Fibroblast of skin of abdomen (primary cell): ENCODE results near the gene AP1G2.
"Not testable (repeated sequence)": the region's sequence is repeated elsewhere in the genome, so short reads cannot be mapped to it uniquely, and the experiment has no call there.

ENCODE experiments used
- DNase-seq: peaks from one replicate; pipeline ENCODE4 v3.0.0-alpha.2; 2013

The AP1G2 gene

GRCh38 chr14:23600322-23600707, 32.7 kb upstream of the AP1G2 start:
- no peak for DNase-seq

DNA sequence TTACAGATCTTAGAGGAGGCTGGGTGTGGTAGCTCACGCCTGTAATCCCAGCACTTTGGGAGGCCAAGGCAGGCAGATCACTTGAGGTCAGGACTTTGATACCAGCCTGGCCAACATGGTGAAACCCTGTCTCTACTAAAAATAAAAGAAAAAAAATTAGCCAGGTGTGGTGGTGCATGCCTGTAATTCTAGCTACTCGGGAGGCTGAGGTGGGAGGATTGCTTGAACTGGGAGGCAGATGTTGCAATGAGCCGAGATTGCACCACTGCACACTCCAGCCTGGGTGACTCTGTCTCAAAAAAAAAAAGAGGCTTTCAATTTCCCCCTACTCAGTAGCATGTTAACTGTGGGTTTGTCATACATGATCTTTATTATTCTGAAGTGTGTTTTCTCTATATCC, 26.6 kb upstream of the AP1G2 start:
- DNase-seq, result not testable (repeated sequence)

DNA sequence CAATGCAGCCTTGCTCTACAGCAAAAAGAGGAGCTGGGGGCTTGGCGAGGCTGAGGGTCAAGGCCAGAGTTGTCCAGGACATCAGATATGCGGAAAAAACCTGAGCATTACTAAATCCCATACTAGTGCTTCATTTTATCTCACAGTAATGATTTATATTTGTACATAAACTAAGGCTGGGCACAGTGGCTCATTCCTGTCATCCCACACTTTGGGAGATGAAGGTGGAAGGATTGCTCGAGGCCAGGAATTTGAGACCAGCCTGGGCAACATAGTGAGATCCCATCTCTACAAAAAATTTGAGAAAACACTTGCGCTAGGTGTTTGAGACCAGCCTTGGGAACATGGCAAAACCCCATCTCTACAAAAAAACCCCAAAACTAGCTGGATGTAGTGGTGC, 22.6 kb upstream of the AP1G2 start:
- DNase-seq, result no peak

- no peak for DNase-seq
These were observed 22.0 kb upstream of the AP1G2 start for GRCh38 chr14:23589606-23590005.

- peak; percentile 86 for DNase-seq
These were observed 21.4 kb upstream of the AP1G2 start for GRCh38 chr14:23588884-23589598.

DNA sequence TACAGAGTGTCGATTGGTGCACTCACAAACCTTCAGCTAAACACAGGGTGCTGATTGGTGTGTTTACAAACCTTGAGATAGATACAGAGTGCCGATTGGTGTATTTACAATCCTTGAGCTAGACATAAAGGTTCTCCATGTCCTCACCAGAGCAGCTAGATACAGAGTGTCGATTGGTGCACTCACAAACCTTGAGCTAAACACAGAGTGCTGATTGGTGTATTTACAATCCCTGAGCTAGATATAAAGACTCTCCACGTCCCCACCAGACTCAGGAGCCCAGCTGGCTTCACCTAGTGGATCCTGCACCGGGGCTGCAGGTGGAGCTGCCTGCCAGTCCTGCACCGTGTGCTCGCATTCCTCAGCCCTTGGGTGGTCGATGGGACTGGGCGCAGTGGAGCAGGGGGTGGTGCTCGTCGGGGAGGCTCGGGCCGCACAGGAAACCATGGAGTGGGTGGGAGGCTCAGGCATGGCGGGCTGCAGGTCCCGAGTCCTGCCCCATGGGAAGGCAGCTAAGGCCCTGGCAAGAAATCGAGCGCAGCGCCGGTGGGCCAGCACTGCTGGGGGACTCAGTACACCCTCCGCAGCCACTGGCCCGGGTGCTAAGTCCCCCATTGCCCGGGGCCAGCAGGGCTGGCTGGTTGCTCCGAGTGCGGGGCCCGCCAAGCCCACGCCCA, 17.1 kb upstream of the AP1G2 start:
- DNase-seq, result not testable (repeated sequence)

GRCh38 chr14:23583761-23584526, 16.4 kb upstream of the AP1G2 start:
- DNase-seq, result not testable (repeated sequence)

DNA sequence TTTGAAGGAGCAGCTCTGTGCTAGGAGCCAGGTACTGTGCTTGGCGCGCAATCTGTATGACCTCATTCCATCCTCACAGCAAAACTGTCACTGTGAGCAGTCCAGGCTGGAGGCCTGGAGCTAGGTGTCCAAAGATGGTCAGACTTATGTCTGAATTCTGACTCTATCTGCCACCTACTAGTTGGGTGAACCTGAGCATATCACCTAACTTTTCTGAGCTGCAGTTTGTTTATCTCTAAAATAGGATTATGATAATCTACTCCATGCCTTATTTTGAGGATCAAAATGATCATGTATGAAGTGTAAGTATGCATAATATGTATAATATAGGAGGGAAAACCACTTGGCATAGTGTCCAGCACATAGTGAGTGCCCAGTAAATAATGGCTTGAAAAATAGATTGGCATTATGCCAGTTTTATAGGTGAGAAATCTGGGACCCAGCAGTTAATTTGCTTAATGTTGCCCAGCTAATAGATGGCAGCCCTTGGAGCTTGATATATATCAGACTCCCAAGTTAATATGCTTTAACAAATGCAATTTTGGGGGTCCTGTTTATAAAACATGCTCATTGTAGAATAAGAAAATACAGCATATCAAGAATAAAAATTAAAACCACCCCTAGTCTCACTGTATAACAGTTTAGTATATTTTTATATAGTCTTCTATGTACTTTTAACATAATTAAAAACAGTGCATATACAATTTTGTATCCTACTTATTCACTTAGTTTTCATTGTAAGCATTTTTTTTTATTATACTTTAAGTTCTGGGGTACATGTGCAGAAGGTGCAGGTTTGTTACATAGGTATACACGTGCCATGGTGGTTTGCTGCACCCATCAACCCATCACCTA, 15.5 kb upstream of the AP1G2 start:
- no peak for DNase-seq

- DNase-seq, result no peak
These were observed 13.3 kb upstream of the AP1G2 start for GRCh38 chr14:23580948-23581281.

- DNase-seq, result no peak
These were observed 12.7 kb upstream of the AP1G2 start for GRCh38 chr14:23580152-23580926.

DNA sequence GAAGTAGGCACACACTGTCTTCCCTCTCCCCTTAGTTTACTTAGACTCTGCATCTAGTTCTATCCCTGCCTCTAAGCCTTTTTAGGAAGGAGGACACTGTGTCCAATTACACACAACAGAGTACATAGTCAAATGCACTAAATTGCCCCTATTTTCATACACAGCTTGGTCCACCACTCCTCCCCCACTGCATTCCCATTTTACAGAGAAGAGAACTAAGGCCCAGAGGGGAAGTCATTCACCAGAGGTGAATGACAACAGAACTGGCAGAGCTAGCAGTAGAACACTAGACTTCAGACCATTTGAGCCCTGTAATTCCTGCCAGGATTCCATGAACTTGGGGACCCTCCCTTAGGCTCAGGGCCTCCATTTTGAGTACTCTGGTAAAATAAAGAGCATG, 12.1 kb upstream of the AP1G2 start:
- no peak for DNase-seq

- DNase-seq, result no peak
These were observed 11.7 kb upstream of the AP1G2 start for GRCh38 chr14:23579311-23579630.

DNA sequence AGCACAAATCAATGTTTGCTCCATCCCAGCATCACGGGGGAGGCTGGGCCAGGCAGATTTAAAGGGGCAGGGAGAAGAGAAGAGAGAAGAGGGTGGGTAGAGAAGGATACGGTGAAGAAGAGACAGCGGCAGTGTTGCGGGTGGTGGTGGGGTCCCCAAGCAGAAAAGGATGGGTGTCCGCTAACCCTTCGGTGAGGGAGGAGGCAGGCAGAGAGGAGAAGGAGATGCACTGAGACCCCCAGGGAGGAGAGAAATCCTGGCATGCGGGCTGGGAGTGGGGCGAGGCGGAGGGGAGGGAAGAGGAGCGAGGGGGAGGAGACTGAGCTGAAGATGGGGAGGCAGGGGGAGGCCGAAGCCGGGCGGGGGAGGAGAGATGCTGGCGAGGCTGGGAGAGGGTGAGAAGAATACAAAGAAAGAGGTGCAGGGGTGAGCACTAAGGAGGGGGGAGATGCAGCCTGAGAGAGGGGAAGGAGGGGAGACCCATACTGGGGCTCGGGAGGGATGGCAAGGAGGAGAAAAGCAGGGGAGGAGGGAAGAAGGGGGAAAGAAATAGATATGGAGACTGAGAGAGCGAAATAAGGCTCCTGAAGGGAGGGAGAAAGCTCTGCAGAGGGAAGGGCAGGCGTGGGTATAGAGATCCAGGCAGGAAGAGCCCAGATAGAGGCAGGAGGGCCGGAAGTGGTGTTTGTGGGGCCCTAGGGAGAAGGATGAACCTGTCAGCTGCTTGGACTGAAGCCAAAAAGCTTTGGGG, 11.1 kb upstream of the AP1G2 start, which contains the start of gene JPH4:
TSS of gene JPH4 (minus strand) at position 231 of the 751 bp plus-strand sequence. CDS start 1,337 bp downstream, outside the sequence.
- no peak for DNase-seq

- no peak for DNase-seq
These were observed 10.3 kb upstream of the AP1G2 start for GRCh38 chr14:23577710-23578392.

- no peak for DNase-seq
These were observed 9.6 kb upstream of the AP1G2 start for GRCh38 chr14:23577004-23577681.

DNA sequence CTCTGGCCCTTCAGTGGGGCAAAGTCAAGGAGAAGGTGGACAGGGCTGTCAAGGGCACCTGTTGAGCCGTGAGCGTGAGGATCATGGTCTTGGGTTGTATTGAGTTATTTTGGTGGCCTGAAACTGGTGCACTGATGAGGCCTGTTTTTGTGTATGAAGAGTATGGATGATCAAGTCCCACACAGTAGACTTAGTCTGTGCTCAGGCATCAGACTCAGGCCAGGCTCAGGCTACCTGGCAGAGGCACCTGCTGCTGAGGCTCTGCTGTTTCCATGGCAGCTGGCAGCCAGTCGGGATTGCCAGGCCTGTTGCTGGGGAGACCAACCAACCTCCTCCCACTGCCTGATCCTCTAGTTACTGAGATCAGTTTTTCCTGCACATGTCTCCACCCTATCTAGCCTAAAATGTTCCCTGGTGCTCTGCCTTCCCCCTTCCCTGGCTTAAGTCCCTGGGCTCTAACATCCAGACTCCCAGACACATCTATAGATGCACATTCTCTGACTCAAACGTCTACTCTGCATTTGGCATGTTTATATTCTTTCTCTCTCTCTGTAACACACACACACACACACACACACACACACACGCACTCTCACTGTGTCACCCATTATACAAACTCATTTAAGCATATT, 5.9 kb upstream of the AP1G2 start:
- DNase-seq, result no peak

DNA sequence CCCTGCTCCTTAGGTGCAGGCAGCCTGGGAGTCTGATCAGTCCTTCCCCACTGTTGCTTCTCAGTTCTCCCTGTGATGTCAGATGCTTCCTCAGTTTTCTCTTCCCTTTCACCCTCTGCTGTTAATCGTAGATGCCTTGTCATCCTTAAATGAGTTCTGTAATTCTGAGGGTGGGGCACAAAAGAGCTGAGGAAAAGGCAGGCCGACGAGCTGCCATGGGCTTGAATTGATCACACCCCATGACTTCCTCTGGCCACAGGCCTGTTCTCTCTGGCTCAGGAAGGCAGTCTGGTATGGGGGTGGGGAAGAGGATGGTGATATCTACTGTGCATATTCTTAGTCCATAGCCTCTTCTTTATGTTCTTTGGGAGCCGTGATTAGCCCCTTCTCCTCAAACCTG, 5.2 kb upstream of the AP1G2 start:
- DNase-seq, result no peak

DNA sequence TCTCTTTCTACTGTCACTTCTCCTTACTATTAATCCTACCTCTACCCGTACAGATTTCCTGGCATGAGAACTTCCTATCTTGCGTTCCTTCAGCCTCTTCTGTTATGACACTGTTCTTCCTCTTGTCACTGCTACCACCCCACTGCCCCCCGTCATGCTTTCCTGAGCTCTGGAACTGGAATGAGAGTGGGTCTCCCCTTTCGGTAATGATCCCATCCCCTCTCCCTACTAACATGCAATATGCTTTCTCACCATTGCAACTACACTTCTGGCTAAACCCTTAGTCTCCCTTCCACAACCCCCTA, 4.9 kb upstream of the AP1G2 start:
- no peak for DNase-seq

DNA sequence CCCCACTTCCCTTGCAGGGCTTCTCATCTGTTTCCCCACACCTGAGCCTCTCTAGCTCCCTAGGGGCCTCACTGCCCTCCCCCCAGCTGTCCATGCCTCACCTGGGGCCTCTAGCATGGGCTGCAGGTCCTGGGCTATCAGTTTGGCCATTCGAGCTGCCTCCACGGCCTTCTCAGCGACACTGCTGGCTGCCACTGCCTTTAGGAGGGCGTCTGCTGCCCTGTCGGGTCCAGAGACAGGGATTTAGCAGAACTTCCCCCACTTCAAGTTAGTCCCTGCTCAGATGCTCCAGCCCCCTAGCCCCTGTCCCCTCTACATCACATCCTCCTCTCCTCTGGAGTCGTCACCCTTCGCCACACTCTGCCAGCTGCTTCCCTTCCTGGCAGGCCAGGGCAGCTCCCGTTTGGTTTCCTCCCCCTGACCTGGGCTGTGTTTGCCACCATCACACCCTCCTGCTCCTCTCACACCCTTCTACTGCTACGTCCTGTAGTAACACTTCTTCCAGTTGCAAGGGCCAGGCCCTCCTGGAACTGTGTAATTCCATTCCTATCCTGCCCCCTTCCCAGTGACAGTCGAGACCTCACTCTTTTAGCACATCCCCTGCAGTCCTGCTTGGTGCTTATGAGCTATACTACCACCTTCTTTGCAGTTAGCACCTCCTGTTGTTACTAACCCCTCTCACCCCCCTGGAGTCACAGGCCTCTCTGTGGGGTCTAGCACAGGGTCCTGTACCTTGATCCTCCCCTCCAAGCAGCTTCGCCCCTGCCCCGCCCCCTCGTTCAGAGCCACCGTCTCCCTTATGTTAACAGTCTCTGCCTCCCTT, 4.3 kb upstream of the AP1G2 start:
- DNase-seq, result no peak
